T-helper 2 cell (primary cell): ENCODE results near the gene MRPL45.

Source experiments
- DNase-seq, 5 experiments: peaks; one replicate each; pipeline versions ENCODE4 v3.0.0 to v3.0.0-alpha.2; 2012 to 2022

MRPL45 gene

DNA sequence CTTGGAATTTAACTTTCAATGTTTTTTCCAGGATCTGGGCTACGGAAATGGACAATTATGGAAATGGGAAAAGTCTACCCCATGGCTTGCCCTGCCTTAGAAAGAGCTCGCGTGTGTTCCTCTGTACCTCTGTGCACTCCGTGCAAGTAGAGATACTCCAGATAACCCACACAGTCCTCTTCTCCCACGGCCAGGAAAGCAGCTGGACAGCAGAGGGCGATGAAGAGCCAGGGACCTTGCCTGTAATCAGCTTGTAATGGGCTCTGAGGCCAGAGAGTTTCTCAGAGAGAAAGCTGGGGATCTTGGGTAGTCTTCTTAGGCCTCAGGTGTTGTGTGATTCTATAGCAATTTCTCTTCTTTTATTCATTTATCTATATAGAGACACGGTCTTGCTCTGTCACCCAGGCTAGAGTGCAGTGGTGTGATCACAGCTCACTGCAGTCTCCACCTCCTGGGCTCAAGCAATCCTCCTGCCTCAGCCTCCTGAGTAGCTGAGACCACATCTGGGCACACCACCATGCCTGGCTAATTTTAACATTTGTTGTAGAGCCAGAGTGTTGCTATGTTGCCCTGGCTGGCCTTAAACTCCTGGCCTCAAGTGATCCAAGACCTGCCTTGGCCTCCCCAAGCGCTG lies 52.2 kb downstream of the MRPL45 start:
- peak; percentile 44 to 83 (median 68) for DNase-seq

GRCh38 chr17:38350035-38350434 lies 53.1 kb downstream of the MRPL45 start:
- no peak for DNase-seq

- peak; percentile 86 to 93 (median 90) for DNase-seq
Measured at GRCh38 chr17:38351412-38352222, 54.6 kb downstream of the MRPL45 start, which contains the start of gene SOCS7. TSS of gene SOCS7 (plus strand) at chr17:38351844. CDS start at chr17:38352053, 209 bp downstream.

- peak in 1 of 5 experiments; percentile 31 for DNase-seq
Measured at GRCh38 chr17:38352245-38353085, 55.5 kb downstream of the MRPL45 start.

DNA sequence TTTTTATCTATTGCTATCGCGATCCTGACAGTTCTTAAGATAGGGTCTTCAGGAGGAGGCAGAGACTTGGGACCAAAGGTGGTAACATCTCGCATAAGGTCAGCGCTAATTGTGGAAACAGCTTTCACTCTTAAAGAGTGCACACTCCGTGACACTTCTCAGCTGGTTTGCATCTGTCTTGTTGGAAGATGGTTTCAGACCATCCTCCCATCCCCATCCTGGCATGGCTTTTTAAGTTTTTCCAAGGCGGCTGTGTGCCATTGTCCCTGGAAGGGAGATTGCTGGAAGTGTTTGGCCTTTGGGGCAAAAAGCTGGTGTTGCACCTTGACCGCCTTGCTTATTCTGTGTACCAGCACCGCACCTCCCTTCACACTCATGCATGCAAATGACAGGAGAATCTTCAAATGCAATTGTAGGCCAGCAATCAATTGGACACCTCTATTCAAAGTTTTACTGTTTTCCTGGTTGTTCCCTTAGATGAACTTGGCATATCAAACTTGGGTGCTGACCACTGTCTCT lies 56.2 kb downstream of the MRPL45 start:
- no peak for DNase-seq

GRCh38 chr17:38353668-38354067 lies 56.7 kb downstream of the MRPL45 start:
- no peak for DNase-seq

- DNase-seq = no peak
Measured at GRCh38 chr17:38354466-38354865, 57.5 kb downstream of the MRPL45 start.

GRCh38 chr17:38355251-38355650 lies 58.3 kb downstream of the MRPL45 start:
- DNase-seq = no peak

DNA sequence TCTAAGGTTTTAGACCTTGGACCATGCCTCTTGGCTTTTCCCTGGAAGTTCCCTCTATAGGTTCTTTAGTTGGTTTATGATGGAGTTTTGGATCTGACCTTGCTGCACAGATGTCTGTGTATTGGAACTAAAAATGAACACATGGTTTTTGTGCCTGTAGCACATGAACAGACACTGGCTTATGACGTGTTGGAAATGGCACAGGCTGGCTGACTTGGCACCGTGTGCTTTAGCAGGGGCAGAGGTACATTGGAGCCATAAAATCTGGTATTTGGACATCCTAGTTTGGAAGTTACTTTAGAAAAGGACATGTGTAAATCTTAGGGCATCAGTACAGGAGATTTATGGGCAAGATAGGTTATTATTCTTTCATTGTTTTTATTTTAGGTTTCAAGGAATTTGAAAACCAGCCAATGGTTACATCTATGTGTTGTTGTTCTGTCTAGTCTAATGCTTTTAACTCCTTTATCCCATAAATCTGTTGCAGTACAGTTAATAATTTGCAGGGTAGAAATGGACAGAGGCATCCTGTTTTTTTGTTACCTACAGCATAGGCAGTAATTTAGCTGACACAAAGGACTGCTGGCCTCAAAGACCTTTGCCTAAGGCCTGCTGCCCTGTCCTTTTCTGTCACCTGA lies 60.6 kb downstream of the MRPL45 start:
- no peak for DNase-seq

- DNase-seq = no peak
Measured at GRCh38 chr17:38358586-38359513, 61.9 kb downstream of the MRPL45 start.

- DNase-seq = no peak
Measured at GRCh38 chr17:38361694-38362465, 64.9 kb downstream of the MRPL45 start.

- DNase-seq = no peak
Measured at GRCh38 chr17:38363016-38363415, 66.0 kb downstream of the MRPL45 start.

DNA sequence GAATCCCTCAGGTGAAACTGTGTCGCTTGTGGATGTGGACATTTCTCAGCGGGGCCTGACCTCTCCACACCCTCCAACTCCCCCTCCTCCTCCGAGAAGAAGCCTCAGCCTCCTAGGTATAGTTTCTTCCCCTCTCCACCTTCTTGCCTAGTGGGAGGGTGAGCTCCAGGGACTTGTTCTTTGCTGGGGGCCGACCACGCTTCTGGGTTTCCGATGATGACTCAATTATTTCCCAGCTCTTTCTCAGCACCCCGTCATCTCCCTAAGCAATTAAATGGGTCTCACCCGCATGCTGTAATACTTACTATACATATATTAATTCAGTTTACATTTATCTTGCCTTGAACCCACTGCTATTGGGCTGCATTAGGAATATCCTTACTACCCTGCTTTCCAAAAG lies 67.8 kb downstream of the MRPL45 start:
- no peak for DNase-seq

DNA sequence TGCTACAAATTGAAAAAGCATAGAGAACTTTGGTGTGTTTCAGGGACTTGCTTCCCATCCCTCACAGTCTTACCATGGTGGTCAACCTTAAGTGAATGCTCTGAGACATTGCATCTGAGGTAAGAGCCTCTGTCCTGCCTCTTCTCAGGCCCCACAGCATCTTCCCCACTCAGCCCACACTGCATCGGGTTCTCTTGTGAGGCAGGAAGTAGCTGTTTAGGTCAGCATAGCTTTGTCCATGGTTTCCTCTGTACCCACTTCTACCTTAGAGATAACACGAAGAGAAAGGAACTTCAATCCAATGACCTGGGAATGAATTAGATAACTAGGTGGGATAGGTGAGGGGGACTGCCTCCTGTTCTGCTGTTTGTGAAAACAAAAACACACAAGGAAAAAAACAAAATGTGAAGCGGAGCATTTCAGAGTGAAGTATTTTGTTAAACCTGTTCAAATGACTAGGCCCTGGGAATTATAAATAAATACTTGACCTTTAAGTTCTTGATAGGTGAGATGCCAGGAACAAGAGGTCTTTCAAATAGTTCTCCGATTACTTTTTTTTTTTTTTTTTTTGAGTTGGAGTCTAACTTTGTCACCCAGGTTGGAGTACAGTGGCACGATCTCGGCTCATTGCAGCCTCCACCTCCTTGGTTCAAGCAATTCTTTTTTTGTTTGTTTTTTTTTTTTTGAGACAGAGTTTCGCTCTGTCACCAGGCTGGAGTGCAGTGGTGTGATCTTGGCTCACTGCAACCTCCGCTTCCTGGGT lies 72.3 kb downstream of the MRPL45 start:
- no peak for DNase-seq
